GM19351 (cell line): ENCODE measurements around the gene BTBD10.

Source experiments
- ATAC-seq: cut with Tn5 transposase; IDR thresholded peaks from one replicate; pipeline ENCODE4 v1.9.1; 2021; ENCODE audit warnings: mild to moderate bottlenecking, moderate library complexity; ENCODE audit not compliant: unreplicated experiment

Gene BTBD10

DNA sequence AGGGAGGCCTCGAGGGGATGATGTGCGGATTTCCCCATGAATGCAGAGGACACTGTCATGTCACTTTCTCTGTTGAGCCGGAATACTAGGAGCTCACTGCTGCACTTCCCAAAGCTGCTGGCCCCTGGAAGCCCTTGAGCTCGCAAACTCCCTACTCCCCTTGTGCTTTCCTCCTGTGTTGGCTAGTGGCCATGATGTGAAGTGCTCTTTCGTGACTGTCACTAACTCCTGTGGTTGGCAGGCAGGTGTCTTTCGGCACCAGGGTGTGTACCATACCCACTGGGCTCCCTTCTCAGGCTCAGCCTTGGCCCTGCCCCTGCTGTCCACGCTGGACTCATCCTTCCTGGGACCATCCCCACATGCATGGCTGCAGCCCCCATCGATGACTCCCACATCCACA, 86.2 kb downstream of the BTBD10 start:
- no peak for ATAC-seq

DNA sequence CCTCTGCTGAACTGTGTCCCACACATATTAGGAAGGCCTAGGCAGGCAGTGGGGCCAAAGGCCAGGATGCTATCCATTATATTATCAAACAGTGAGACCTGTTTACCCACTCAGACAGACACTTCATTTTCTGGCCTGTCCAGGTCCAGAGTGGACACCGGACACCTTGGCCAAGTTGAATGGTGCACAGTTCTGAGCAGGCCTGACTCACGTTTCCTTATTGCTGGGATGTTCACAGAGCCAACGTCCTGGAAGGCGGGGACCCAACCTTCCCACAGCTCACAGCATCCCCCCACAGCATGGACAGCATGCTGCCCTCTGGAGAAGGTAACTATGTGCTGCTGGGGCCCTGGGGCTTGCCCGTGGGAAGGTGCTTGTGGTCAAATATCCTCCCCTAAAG, 86.6 kb downstream of the BTBD10 start:
- no peak for ATAC-seq

DNA sequence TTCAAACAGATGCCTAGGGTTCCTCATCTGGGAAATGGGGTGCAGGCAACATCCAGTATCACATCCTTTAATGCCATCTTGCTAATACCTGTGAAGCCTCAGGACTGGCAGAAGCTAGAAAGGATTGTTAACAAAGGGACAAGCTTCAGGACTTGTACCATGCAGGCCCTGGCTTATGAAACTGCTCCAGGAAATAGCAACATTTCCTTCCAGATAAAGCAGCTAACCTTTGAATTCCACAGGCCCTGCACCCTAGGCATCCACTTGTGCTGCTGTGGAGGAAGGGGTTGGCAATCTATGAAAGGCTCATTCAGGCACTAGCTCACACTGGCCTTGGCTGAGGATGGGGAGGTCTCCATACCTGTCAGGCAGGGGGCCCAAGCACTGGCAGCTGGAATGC, 87.2 kb downstream of the BTBD10 start:
- no peak for ATAC-seq

DNA sequence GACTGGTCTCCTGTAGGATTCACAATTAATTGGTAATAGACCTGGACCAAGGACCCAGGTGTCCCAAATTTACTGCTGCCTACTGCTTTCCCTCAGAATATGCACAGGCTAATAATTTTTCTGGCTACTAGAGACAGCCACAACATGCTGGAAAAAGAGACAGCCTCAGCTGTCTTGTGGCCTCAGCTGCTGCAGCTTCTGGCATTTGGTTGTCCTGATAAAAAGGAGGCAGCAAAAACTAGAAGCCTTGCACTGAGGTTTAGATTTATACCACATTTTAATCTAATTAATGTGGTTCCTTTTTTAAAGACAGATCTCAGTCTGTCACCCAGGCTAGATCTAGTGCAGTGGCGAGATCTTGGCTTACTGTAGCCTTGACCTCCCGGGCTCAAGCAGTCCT, 89.8 kb downstream of the BTBD10 start:
- ATAC-seq, result no peak

DNA sequence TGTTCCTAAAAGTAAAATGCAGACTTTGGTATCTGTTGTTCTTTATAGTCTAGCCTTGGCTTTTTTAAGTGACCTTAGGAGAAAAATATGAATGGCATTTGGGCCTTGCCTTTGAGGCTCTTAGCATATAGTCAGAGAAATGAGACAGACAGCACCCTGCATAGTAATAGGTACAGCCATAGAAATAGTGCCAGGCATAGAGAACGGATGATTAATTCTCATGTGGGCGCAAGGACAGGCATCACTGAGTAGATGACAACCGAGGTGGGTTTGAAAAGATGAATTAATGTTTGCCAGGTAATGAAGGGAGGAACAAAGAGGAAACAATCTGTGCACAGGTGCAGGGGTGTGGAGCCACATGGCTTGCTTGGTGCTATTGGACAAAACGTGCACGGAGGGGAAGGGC, 95.0 kb downstream of the BTBD10 start:
- no peak for ATAC-seq

DNA sequence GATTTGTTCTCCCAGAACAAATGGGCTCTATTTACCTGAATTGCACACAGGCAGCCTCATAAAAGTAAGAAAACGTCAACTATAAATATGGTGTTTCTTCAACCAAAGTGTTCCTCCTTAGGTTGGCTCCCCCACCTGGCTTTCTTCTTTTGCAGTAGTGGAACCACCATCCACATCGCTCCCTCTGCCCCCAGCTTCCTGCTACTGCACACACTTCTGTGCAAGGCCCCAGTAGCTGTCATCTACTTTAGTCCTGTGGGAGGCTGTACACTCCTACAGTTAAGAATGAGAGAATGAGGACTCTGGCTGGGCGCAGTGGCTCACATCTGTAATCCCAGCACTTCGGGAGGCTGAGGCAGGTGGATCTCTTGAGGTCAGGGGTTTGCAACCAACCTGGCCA, 95.9 kb downstream of the BTBD10 start:
- no peak for ATAC-seq

DNA sequence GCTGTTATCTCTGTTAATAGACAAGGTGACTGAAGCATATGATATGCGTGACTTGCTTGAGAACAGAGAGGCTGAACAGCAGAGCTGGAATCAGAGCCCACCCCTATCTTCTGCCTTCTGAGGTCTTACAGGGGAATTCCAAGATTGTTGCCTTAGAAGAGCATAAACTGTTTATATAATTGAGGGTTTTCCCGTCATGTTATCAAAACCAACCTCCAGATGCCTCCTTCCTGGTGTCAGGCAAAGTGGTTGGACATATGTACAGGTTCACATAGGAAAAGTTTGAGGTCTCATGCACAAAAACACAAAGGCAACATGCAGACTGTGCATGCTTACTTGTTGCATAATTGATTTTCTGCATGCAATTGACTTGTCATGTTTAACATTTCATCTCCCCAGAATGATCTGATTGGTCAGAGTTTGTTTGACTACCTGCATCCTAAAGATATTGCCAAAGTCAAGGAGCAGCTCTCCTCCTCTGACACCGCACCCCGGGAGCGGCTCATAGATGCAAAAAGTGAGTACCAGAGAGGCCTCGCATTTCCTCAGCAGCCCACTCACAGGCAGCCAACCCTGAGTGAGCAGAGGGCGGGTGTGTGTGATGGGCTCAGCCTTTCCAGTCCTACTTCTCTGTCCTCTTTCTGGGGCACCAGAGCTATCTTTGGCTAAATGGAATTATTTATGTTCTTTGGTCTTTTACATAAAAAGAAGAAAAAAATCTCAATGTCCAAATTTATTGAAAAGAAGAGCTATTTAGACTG, 96.6 kb downstream of the BTBD10 start:
- ATAC-seq, result no peak

DNA sequence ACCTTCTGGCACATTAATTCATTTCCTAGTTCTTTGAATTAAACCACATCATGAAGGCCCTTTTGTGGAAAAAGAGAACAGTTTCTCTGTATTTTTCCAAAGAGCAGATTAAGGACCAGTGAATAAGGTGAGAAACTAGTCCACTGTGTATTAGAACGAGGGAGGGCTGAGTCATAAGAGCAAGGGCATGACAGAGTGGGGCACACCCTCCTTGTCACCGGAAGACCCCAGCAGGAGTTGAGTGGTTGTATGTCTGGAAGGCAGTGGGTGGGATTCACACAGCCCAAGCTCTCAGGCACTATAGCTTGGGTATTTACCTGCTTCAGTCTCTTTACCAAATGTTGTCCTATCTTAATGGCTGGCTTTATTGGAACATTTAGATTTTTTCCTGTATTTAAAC, 98.6 kb downstream of the BTBD10 start:
- no peak for ATAC-seq

DNA sequence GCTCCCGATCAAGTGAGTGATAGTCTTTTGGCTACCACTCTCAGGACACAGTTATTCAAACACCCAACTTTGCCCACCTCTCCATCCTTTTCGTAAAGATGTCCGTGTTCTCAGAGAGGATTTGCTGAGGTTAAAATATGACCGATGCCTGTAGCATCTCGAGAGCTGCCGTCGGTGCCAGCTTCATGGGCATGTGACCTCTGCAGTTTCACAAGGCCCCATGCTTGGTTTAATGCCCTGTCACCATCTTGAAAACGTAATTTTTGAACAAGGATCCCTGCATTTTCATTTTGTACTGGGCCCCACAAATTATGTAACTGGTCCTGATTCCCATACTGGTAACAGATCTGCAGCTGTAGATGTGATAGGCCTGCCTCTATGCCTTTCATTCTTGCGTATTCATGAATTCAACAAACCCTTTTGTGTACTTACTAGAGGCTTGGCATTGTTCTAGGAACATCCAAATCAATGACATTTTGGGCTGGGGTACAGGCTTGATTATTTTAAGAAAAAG, 100.4 kb downstream of the BTBD10 start:
- ATAC-seq, result no peak

DNA sequence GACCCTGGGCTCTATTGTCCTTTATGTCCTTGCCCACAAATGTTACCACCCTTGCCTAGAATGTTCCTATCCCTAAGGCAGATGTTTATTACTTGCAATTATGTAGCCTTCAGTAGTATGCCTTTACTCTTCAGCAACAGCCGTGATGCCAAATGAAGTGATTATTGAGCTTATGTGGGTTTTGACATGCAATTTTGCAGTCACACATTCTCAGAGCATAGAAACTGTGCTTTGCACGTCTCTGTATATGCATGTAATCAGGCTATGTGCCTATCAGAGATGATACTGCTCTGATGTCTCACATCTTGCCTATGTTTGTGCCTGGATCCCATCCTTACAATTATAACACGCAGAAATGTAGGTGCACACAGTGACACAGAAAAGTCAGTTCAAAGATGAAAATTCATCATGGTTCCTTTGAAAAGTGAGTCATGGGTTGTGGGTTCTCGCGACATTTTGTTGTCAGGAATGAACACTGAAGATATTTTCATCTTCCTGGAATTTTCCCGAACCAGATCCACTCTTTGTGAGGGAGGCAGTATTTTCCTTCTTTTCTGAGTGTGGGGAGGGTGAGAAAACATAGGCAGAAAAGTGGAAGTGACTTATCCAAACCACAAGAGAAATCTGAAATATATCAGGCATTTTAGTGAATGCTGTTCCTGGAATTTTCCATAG, 104.3 kb downstream of the BTBD10 start:
- no peak for ATAC-seq

DNA sequence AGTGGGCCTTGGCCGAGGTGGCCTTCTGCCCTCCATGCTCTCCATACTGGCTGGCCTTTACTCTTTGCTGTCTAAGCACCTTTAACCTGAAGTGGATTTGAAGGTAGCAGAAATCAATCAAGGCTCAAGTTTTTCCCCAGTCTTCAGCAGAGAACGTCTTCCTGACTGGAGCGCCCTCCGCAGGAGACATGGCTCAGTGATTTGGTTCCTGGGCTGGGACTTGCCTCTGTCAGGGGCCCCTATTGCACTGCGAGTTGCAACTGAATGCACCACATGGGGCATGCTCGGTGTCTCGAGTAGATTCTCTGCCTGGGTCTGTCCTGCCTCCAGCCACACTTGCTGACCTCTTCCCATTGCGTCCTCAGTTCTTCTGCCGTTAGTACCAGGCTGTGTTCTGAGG, 105.8 kb downstream of the BTBD10 start:
- no peak for ATAC-seq

DNA sequence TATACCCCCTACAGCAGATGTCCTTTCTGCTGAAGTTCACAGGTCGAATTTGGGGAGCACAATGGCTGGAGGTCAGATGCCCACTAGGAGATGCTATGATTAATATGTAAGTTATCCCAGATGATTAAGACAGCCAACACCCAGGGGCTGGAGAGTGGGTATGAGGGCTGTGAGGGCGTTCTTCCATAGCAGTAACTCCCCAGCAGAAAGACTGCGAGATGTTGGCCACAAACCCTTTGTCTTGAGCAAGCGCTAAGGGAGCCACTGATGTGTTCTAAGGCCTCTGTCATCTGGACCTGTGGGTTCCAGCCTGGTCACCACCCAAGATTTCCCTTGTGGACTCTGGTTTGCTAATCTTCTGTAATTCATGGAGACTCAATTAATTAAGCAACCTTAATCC, 107.8 kb downstream of the BTBD10 start:
- no peak for ATAC-seq

DNA sequence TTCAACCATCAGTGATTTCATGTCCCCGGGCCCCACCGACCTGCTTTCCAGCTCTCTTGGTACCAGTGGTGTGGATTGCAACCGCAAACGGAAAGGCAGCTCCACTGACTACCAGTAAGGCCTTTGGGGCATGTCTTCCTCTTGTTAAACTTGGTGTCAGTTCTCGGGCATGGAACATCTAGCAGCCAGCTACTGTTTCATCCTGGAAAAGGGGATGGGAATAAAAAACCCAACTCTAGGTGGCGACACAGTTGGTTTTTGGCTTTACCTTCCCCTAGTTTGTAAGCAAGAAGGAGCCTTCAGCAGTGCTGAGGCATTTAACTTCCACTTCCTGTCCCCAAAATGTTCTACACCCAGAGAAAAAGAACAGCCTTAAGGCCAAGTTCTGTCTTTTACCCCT, 108.7 kb downstream of the BTBD10 start:
- ATAC-seq, result no peak

DNA sequence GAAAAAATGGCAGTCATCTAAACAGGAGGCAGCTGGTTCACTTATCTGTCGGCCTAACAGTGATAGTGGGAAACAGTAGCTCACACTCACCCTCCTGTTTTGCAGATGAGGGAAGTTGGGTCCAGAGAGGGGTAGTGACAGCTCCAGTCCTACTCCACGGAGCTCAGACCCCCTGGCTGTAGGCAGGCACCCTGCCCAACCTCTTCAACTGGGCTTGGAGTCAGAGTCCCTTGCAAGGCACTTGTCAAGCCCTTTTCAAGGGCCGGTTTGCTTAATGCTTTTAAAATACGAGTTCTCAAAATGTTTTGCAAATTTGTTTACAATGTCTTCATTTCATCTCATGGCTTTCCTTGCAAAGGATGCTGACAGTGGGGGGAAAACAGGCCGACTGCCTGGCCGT, 110.3 kb downstream of the BTBD10 start:
- ATAC-seq, result no peak

DNA sequence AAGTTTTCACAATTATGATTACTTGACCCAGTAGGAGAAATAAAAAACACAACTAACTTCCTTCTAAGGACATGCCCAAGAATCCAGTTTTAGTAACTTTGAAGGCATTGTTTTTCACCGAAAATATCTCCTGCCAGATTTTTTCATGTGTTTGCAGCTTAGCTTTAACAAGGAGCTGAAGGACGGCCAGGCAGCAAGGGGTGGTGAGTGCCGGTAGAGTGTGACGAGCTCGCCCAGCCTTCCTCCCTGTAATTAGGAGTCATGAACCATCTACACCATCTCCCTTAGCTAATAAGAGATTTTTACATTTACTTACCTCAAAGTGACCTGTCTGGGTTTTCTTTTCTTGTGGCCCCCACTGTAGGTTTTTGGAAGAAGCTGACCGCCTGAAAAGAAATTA, 113.4 kb downstream of the BTBD10 start:
- no peak for ATAC-seq

DNA sequence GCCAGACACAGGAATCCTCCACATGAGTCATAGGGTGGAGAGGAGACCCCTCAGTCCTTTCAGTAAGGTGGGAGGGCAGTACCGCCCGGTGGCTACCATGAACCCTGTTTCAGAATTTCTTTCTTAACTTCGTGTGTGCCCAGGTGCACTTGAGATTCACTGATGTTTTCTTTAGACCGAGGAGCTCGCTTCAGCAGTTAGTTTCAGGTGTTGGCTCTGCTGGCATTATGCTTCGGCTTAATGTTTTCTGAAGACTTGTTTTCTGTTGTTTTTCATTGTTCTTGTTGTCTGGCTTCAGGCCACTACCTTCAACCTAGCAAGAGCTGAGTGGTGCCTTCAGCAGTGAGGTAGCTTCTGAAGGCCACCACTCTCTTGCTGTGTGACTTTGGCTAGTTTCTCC, 114.0 kb downstream of the BTBD10 start:
- no peak for ATAC-seq

DNA sequence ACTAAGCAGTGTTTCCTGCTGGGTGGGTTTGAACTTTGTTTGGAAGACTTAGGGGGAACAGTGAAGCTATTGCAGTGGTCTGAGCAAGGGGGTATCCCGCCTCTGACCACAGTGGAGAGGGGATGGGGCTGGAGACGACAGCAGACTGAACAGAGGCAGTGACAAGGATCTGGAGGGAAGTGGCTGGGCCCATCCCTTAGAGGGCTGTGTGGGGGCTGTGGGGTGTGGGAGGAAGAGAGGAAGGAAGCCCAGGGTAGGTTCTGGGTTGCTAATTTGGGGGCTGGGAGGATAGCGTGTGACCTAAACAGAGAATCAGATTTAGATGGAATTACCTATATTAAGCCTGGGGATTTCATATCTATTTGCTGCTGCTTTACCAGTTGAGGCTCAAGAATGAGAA, 114.7 kb downstream of the BTBD10 start:
- peak; percentile 36 for ATAC-seq

DNA sequence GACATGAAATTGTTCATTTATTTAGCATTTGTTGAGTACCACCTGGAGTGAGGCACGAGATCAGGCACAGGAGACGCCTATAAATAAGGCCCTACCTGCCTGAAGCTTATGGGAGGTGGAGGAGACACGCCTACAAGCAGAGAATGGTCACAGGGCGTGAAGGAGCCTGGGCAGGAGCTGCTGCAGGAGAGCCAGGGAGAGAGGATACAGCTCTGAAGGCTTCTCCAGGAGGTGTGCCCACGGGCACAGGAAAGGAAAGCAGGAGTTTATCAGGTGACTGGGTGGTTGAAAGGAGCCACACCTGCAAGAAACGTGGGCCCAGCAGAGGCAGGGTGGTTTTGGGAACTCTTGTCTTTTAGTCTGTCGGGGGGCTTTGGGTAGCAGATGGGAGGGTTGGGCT, 115.1 kb downstream of the BTBD10 start:
- peak; percentile 10 for ATAC-seq

DNA sequence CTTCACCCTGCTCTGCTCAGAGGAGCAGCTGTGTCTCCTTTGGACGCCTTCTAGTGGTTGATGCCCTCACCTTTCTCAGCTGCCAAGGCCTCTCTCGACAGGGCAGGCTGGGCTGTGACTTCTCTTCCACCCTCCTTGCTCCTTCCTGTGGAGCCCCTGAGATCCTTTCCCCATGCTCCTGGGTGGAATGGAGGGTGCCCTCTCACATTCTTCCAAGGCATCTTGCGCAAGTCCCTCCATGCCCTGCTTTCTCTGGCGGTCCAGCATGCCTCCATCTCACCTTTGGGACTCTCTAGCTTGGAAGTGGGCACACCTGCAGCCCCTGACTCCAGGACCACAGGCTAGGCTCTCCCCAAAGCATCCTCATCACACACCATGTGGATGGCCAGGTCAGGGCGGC, 116.6 kb downstream of the BTBD10 start:
- ATAC-seq, result no peak

DNA sequence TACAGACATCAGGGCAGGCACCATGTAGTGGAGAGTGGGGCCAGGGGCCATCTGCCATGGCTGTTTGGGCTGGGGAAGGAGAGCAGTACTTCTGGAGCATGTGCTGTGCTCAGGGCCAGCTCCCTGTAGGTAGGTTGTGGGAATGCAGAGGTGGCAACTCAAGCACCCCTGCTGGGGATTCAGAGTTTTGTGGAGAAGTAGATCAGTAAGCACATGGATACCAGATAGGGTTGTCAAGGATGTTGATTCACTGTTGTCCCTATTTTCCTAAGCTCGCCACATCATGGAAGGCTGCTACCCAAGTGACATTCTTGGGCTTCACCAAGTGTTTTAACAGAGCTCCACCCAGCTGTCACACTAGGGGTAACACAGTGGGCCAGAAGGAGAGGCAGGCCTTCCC, 118.2 kb downstream of the BTBD10 start:
- no peak for ATAC-seq

DNA sequence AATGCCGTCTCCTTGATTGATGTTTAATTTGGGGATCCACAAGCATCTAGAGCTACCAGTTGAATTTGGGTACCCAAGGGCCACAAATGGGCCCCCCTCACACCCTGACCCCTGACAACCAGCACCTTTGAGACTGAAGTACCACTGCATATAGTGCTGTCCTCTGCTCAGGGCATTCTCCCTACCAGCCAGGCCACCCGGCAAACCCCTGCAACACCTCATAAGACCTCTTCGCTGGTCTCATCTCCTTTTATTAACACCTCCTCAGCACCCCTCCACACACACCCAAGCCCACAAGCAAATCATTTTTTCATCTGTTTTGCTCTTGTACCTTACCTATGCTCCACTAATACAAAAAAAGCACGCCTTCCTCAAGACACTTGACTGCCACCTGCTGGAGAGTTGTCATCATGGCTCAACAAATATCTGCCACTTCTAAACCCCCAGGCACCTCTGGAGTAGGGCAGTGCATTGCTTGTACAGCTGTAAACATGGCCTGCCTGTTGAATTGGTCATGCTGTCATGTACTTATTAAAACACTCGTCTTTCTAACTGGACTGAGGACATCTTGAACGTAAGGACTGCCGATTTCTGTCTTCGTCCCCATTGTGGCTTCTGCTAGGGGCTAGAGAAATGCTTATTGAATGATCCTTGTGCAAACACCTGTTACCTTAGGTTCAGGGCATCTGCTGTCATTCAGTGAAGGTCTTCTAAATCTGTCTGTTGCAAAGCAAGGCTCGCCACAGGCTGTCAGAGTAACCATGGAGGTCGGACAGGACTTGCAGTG, 118.9 kb downstream of the BTBD10 start:
- peak; percentile 56 for ATAC-seq

DNA sequence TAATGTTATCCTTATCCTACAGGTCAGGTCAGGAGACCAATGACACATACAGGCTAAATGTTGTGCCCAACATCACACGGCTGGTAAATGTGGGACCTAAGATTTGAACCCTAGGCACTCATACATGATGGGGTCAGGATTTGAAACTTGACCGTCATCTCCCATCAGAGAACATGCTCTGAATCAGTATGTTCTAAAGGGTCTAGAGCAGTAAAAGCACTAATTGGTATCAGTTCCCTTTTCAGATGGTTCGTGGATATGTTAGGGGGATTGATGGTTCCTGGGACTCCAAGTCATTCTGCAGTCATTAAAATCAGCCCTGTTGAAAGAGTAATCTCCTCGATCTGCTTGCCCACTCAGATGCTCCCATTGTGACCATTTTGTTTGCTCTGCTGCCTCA, 120.0 kb downstream of the BTBD10 start:
- peak; percentile 53 for ATAC-seq
